ENCODE results near the gene NFAM1.
A peak's percentile ranks its signal among the peaks of the same experiment; 100 is the strongest.

The NFAM1 gene, protein sequence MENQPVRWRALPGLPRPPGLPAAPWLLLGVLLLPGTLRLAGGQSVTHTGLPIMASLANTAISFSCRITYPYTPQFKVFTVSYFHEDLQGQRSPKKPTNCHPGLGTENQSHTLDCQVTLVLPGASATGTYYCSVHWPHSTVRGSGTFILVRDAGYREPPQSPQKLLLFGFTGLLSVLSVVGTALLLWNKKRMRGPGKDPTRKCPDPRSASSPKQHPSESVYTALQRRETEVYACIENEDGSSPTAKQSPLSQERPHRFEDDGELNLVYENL

DNA sequence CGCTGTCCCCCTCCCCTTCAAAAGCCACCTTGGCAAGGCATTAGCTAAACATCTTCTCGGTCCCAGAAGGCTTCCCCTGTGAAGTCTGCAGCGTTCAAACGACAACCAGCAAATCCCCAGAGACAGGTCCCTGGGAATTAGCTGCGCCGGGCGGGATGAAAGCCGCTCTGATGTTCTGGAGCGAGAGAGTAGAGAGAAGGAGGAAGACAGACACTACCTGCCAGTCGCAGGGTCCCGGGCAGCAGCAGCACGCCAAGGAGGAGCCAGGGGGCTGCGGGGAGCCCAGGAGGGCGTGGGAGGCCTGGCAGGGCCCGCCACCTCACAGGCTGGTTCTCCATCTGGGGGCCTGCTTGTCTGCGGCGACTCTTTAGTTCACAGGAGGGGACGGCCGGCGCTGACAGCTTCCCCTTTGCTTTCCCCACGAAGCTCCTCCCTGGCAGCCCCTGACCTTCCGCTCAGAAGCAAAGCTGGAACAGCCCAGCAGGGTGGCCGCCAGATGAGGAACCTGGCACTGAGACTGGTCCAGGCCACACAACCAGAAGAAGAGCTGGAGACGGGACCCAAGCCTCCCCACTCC lies at the start of gene NFAM1:
TSS of gene NFAM1 (minus strand) at position 384 of the 577 bp plus-strand sequence. CDS start at position 338, 46 bp downstream.
- DNase-seq (ENCODE audit: low read depth, low spot score) = no peak

DNA sequence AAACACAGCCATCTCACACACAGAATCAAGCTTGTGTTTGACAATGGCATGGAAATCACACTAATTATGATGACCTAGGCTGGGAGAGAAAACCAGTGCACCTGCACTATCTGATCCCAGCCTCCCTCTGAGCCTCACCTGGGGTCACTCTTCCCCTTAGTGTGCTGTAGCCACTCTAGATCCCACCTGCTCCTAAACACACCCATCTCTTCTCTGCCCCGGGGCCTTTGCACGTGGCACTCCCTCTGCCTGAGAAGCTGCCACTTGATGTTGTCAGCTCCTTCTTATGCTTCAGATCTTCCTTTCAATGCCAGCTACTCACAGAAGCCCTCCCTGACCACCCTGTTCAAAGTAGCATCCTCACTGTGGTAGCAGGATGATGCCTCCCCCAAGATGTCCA lies 42.9 kb upstream of the NFAM1 start:
- no peak for DNase-seq (ENCODE audit: low read depth, low spot score)

DNA sequence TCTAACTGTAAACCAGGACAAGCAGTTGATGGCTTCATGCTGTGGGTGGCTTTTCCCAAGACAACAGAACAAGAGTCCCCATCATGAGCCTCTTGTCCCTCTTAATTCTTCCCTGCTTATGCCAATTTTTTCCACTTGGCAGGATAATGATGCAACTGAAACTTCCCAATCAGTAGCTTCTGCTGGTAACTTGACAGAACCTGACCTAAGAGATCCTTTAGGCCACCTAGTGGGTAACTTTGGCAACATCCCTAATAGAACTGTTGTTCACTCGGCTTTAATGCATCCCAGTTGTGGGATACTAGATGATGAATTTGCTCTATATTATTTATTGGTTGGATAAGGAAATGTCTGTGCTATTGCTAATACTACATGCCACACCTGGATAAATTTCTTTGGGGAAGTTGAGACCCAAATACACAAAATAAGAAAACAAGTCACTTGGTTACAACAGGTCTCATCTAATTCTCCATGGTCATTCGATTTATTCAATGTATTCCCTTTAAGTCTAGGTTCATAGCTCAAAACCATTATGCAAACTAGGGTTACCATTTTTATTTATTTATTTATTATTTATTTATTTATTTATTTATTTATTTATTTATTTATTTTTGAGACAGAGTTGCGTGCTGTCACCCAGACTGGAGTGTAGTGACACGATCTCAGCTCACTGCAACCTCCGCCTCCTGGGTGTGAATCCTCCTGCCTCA lies 41.4 kb upstream of the NFAM1 start:
- no peak for DNase-seq (ENCODE audit: low read depth, low spot score)

DNA sequence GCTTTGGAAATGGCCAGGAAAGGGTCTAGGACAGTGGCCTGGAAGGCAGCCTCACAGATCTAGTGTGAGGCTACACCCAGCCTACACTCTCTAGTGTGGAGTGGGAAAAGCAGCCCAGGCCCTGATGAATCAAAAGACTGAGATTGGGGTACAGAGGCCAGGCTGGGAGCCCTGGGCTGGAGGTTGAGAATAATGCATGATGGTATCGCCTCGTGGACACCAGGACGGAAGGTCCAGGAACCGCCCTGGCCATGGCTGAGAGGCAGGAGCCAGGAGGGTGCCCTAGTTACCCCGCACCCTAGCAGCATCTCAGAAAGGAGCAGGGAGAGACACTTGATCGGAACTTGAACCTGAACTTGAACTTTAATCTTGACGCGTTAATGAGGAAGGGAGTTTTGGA lies 40.5 kb upstream of the NFAM1 start:
- DNase-seq (ENCODE audit: low read depth, low spot score) = no peak

DNA sequence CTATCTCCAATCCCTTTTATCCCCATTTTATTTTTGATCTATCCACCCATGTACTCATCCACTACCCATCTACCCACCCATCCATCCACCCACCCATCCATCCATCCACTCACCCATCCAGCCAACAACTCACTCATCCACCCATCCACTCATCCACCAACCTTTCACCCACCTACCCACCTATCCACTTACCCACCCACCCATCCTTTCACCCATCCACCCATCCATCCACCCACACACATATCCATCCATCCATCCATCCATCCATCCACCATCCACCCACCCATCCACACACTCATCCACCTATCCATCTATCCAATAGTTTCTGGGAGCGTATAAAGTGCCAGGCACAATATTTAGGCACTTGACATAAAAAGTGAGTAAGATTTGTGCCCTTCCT lies 39.2 kb upstream of the NFAM1 start:
- DNase-seq (ENCODE audit: low read depth, low spot score) = no peak

DNA sequence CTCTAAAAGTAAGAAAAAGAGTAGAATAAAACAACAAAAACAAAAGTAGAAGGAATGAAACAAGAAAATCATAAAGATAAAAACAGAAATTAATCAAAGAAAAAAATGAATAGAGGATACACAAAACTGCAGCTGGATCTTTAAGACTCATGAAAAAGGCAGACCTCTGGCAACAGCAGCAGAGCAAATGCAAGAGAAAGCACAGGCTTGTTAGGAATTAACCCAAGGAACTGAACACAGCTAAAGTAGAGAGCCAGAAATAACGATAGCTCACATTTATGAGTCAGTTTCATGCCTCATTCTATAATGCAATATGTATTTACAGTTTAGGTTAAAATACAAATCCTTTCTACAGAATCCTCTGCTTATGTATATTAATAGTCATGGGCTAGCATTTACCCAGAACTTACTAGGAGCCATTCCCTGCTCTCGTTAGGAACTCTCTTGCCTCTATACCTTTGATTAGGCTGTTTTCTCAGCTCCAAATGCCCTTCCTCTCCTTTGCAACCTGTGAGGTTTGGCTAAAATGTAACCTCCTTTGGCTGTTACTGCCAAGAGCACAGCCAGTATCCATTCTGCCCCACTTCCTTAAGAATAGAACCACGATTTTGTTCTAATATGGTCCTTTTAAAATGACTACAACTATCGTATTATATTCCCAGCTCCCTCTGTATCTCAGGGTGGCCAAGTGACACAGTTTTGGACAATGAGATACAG lies 38.3 kb upstream of the NFAM1 start:
- DNase-seq (ENCODE audit: low read depth, low spot score) = no peak

DNA sequence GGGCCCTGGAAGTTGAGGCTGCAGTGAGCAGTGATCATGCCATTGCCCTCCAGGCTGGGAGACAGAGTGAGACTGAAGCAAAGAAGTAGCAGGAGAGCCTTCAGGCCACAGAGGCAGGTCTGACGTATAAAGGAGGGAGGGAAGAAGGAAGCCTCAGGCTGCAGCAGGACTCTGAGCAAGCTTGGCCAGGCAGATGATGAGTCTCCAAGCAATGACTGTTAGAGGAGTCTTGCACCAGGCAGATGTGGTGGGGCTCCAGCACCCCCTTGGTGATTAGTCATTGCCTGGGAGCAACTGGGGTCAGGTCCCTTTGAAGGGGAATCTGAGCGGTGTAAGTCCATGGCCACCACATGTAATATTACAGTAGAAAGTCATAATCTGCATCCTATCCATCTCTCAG lies 36.6 kb upstream of the NFAM1 start:
- no peak for DNase-seq (ENCODE audit: low read depth, low spot score)

DNA sequence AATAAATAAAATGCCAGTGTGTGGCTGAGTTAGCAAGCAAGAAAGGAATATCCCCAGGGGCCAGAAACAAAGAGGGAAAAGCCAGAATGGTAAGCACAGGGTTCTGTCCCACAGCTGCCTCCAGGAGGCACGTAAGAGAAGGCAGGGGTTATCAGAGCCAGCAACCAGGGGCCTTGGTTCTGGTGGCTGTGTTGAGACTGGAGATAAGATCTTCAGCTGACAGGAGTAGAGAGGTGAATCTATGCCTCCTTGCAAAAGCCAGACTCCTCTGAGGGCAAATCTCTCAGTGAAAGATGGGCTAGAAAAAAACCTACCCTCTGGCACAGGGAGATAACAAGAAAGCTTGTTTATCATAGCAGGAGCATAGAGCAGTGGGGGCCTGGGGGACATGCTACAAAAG lies 29.8 kb upstream of the NFAM1 start:
- no peak for DNase-seq (ENCODE audit: low read depth, low spot score)

DNA sequence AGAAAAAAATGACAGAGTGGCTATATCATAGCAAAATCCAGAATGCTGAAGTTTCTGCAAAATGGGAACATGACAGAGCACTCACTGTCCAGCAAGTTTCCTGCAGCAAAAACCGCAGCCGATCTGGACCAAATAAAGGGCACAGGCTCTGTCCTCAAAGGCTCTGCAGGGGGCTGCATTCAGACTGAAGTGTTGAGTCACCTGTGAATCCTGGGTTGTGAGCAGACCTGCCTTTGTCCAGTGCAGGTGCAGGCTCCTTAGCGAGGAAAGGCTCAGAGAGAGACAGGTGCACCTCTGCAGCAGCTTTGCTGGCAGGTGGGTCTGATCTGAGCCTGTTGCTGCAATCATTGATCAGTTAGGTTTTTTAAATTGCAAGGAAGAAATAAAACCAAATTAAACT lies 29.3 kb upstream of the NFAM1 start:
- DNase-seq (ENCODE audit: low read depth, low spot score) = no peak

DNA sequence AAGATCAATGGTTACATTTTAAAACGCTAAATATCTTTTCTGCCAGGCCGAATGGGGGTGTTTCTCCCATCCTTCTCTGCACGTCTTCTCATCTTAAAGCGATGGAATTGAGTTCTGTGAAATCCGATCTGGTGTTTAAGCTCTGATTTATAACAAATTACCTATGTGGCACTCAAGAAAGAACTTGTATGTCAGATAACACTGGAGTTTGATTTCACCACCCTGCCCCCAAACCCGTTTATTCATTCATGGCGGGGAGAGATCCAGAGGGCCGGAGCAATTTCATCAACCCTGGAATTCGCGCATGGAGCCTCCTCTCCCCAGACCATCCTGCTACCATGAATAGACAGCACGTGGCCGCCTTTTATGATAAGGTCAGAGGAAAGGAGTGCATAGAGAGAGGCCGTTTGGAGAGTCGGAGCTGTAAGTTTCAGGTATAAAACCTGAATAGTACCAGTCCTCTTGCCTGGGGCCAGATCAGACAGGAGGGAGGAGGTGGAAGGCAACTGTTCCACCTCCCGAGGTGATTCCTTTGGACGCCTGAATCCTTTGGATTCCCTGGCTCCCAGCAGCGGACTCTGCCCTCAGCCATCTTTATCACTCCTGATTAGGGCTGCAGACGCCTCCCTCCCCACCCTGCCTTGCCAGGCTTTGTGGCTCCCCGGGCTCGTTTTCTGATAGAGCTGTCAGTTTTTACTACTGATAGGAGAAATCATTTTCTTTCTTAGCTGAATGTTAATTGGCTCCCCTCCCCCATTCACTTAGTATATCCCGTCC lies 27.3 kb upstream of the NFAM1 start:
- no peak for DNase-seq (ENCODE audit: low read depth, low spot score)

DNA sequence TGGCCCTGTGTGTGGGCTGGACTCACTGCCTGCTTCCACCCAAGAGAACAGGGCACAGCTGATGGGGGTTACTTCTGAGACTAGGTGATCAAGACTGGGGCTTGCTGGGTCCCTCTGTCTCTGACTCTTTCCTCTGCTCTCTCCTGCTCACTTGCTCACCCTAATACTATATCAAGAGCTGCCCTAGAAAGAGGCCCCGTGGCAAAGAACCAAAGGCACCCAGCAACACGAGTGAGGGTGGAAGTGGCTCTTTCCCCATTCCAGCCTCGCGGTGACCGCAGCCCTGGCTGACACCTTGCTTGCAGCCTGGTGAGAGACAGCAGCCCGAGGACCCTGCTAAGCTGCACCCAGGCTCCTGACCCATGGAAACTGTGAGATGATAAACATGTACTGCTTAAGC lies 20.7 kb upstream of the NFAM1 start:
- no peak for DNase-seq (ENCODE audit: low read depth, low spot score)

DNA sequence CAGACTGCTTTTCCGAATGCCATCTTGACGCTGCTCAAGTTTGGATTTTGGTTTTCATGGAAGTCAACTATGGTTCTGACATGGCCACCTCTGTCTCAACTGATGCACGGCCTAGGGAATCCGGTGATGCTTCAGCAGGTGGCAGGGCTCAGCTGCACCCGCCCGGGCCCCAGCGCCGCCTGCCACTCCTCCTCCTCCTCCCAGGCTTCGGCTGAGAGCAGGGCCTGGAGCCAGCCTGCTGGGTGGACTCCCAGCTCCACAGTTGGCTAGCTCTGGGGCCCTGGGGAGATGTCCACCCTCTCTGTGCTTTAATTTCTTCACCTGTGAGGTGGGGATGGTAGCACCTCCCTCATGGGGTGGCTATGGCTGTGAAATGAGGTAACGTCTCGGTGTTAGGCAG lies 20.3 kb upstream of the NFAM1 start:
- no peak for DNase-seq (ENCODE audit: low read depth, low spot score)

DNA sequence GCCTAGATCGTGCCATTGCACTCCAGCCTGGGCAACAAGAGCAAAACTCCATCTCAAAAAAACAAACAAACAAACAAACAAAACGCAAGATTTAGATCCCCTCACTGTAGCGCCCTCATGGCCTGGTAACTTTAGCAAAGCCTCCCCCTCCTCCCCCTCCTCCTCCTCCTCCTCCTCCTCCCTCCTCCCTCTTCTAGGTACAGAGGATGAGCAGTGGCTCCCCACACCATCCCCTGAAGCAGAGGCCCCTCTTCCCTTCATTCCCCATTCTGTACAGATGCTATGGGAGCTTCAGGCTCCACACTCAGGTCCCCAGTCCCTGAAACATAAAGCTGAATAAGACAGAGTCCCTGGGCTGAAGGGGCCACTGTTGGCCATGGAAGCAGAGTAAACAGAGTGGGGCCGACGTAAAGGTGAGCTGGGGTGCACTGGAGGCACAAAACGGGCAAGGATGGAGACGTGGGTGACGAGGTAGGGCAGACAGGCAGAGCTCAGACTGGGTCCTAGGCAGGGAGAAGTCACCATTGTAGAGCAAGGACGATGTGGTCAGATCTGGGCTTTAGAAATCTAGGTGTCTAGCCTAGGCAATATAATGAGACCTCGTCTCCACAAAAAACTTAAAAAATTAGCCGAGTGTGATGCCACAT lies 19.4 kb upstream of the NFAM1 start:
- no peak for DNase-seq (ENCODE audit: low read depth, low spot score)

DNA sequence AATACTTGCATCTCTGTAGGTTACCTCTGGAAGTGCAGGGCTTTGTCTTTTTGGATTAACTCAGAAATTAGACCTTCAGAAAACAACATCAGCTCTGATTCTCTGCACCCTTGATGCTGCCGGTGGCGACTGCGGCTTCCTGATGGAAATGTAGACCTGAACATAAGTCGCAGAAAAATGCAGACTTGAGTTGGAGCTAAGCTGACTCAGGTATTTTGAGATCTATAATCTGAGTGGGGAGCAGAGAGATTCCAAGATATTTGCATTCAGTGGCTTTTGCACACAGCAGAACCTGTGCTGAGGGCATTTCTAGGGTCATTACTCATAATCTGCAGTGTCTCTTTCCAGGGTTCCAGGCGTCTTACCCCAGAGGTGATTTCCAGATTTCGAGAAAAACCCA lies 18.7 kb upstream of the NFAM1 start:
- no peak for DNase-seq (ENCODE audit: low read depth, low spot score)

DNA sequence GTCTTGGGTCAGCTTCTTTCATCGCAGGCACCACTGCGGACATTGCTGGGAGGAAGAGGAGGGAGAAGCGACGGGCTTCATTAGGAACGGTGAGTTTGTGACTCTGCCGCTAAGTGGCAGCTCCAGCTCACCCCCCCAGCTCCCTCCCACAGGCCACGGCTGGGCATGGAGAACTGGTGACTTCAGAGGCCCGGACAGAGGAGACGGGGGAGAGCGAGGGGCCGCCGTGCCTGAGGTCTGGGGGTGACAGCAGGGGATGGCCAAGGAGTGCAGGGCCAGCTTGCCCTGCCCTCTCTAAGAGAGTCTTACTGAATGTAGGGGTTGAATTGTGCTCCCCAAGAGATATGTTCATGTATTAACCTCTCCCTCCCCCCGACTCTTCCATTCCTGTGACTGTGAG lies 13.9 kb upstream of the NFAM1 start:
- no peak for DNase-seq (ENCODE audit: low read depth, low spot score)

DNA sequence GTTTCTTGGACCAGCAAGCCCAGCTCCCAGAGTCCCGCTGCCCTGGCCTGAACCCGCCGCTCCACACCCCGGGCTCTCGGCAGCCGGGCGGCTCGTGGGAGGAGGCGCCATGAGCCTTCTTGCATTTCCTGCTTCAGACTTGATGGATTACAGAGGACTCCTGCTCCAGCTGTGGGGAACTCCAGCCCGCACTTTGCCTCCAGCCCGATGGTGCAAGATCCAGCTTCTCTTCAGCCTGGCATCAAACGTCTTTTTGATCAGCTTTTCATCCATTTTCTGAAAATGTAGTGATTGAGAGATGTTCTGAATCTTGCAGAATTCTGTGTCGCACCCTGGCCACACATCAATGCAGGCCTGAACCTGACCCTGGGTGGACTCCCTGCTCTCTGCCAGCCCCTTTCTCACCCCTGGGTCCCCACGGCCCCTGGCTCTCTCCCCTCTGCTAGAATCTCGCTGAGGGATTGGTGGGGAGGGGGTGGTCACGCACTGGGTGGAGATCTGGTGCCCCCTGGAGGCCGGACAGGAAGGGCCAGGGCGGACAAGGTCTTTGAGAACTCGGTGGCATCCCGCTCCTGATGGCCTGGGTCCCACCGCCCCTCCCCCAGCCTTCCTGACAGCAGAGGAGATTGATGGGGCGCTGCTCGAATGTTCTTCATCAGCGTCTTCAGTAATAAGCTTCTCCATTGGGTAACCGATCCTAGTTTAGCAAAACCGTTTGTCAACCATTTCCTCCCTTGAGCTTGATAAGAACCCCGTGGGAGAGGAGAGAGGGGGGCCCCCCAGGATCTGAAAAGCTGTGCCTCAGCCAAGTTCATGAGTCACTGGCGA lies 12.1 kb upstream of the NFAM1 start:
- peak; percentile 45 for DNase-seq (ENCODE audit: low read depth, low spot score)

DNA sequence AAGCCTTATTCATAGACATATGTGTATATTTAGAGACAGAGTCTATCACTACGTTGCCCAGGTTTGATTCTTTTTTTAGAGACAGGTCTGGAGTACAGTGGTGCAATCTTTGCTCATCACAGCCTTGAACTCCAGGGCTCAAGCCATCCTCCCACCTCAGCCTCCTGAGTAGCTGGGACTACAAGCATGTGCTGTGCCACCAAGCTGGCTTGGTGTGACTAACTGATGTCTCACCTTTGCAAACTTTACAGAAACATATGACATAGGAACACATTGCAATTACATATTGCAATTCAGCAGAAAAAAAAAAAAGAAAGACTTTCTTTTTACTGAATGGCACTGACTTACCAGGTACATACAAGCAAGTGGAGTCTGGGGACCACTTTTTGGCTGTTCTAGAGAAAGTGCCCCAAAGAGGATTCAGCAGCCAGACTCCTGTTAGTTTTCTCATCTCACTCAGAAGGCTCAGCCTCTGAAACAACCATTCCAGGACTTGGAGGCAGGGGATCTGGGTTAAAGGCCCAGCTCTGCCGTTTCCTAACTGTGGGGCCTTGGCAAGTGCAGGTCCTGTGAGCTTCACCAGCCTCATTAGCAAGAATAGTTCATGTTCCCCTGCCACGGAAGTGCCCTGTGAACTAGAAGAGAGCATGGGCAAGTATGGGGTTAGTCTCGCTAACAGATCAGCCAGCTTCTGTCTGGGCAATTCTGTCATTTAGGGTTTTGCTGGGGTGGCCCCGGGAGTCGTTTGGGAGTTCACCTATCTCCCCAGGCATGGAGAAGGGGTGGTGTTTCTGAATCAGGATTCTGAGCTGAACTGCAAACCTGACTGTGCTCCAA lies 11.3 kb upstream of the NFAM1 start:
- DNase-seq (ENCODE audit: low read depth, low spot score) = no peak

DNA sequence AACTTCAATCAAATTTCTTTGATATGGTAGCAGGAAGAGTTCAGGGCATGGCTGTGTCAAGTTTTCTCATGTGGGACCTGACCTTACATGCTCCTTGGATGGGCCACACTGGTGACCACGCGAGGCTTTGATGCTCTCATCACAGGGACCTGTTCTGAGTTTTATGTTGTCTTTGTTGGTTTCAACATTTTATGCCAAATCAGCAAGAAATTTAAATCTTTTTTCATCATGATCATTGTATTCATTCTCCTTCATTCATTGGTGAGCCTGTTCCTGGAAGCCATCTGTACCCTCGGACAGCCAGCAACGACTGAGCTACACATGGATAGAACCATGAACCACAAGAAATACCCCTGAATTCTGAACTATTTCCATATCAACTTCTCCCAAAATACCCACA lies 10.5 kb upstream of the NFAM1 start:
- no peak for DNase-seq (ENCODE audit: low read depth, low spot score)

DNA sequence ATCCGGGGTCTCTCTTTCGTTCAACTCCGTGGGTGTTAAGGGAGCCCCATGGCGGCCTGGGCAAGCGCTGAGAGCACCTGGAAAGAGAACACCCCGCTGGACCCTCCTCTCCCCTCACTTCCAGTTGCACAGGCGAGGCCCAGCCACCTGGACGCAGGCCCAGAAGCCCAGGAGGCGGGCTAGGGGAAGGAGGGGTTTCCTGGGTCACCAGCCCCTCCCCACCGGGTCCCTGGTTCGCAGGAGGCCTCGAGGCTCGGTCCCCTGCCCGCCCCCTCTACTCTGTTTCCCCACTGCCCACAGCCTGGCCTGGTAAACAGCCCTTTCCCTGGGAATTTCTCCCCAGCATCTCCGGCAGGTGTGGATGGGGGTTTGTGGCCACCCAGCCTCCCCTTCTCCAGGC lies 8.5 kb upstream of the NFAM1 start:
- DNase-seq (ENCODE audit: low read depth, low spot score) = no peak
